HFF-Myc (cell line): ENCODE data around the gene DDX60.
"Not testable (repeated sequence)": the region's sequence is repeated elsewhere in the genome, so short reads cannot be mapped to it uniquely, and the experiment has no call there.

Experiments
- DNase-seq: peaks from one replicate; pipeline ENCODE4 v3.0.0-alpha.2; 2011; ENCODE audit warnings: low read depth; ENCODE audit errors: extremely low read depth
- H3K4me3 ChIP-seq: replicated peaks from 2 replicates; pipeline ENCODE4 v1.5.1; 2011; ENCODE audit warnings: low read depth, mild to moderate bottlenecking, control low read depth, low read length
- CTCF ChIP-seq: IDR thresholded peaks from 2 replicates; pipeline ENCODE4 v1.5.1; 2012; ENCODE audit warnings: mild to moderate bottlenecking, low read depth, low read length, control low read depth; ENCODE audit errors: missing control alignments

DDX60 gene

GRCh38 chr4:168304744-168305459 is 13.7 kb downstream of the DDX60 start:
- DNase-seq, result peak; percentile 24
- H3K4me3 ChIP-seq, result no peak overlapping the region
- TF ChIP-seq CTCF, result no peak

DNA sequence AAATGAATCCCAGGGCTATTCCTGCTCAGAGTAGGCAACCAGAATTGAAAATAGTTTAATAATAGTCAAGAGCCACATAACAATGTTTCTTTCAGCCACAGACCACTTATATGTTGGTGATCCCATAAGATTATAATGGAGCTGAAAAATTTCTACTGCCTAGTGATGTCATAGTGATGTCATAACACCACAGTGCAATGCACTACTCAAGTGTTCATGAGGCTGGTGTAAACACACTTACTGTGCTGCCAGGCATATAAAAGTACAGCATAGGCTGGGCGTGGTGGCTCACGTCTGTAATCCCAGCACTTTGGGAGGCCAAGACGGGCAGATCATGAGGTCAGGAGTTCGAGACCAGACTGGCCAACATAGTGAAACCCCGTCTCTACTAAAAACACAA is 15.1 kb downstream of the DDX60 start:
- DNase-seq, result not testable (repeated sequence)

DNA sequence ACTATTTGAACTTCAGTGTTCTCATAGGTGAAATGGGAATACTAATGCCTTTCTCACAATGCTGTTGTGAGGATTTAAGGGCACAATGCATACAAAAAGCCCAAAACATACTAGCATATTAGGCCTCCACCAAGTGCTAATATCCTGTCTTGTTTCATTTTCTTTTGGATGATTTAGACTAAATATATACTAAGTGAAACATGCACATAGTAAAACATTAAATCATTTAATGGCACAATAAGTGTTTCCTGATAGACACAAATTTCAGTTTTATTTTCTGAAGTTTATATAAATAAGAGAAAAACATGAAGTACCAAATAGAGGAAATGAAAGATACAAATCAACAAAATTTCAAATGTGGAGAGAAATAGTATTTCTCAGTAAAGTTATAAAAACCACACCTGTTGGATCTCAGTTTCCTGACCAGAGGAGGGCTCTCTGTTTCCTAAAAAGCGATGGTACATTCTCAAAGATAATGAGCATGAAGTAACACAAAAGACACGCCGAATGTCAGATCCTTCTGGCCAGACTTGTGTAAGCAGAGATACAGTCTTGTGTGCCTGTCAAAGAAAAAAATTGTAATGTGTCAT is 25.1 kb downstream of the DDX60 start:
- no peak for DNase-seq
- H3K4me3 ChIP-seq, result no peak overlapping the region
- no peak for TF ChIP-seq CTCF

More for the DNA sequence above, 15.1 kb downstream of the DDX60 start:
- not testable (repeated sequence) for H3K4me3 ChIP-seq

DNA sequence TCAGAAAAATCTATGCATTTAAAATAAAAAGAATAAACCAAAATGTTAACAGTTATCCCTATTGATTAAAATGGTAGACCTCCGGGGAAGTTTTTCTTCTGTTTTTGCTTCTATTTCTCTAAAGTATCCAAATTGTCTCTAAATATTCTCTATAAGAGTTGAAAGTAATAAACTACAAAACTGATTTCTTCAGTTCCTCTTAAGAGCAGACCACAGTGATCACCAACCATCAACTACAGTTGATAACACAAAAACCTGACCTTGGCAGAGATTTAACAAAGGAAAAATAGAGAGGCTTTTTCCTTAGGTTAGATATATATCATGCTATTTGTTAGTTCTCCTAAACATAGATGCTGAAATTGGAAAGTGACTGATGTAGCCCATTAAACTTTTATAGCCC is 27.3 kb downstream of the DDX60 start:
- no peak for DNase-seq
- TF ChIP-seq CTCF, result no peak
- no peak overlapping the region for H3K4me3 ChIP-seq

GRCh38 chr4:168285850-168286249 is 32.7 kb downstream of the DDX60 start:
- H3K4me3 ChIP-seq, DNase-seq: not testable (repeated sequence)

- H3K4me3 ChIP-seq, result no peak overlapping the region
- TF ChIP-seq CTCF, result no peak
Measured at GRCh38 chr4:168279556-168279955, 39.0 kb downstream of the DDX60 start.

GRCh38 chr4:168275836-168276235 is 42.7 kb downstream of the DDX60 start:
- DNase-seq, result no peak
- TF ChIP-seq CTCF, result no peak
- H3K4me3 ChIP-seq, result no peak overlapping the region

More at GRCh38 chr4:168279556-168279955, 39.0 kb downstream of the DDX60 start:
- DNase-seq, result no peak

GRCh38 chr4:168274871-168275270 is 43.7 kb downstream of the DDX60 start:
- no peak overlapping the region for H3K4me3 ChIP-seq
- no peak for DNase-seq
- no peak for TF ChIP-seq CTCF
